ENCODE measurements around the gene SLC25A21. TPM values are rescaled to one million over a fixed set of nuclear protein-coding genes. Genes with fewer than 3 reads are reported as not detected.

SLC25A21 gene
- total RNA-seq, 2 experiments from 2014 or later = not detected

- Mint-ChIP-seq H3K4me1 (ENCODE audit: low read depth) (no peaks in the 10 kb centered on the region), H3K9me3 (peaks cover 8% of the 10 kb centered on the region), H3K27me3 (ENCODE audit: low read depth) (no peaks in the 10 kb centered on the region), H3K4me3 (no peak overlapping the region), H3K36me3 (ENCODE audit: low read depth) (no peaks in the 10 kb centered on the region), H3K27ac (no peak overlapping the region)
- intact Hi-C loops (cut with micrococcal nuclease) = no loop called here
- no peak for DNase-seq
- CTCF ChIA-PET = no interaction called here
Observed at GRCh38 chr14:36755756-36756155, 416.6 kb downstream of the SLC25A21 start.

- Mint-ChIP-seq H3K4me1 (ENCODE audit: low read depth) (no peaks in the 10 kb centered on the region), H3K9me3 (peaks cover 9% of the 10 kb centered on the region), H3K27ac (no peak overlapping the region), H3K4me3 (no peak overlapping the region), H3K27me3 (ENCODE audit: low read depth) (peaks cover 8% of the 10 kb centered on the region), H3K36me3 (ENCODE audit: low read depth) (no peaks in the 10 kb centered on the region)
- intact Hi-C loops (cut with micrococcal nuclease) = no loop called here
- CTCF ChIA-PET = no interaction called here
- DNase-seq = no peak
Observed at GRCh38 chr14:36751920-36752319, 420.5 kb downstream of the SLC25A21 start.

- Mint-ChIP-seq H3K27me3 (ENCODE audit: low read depth) (peaks cover 8% of the 10 kb centered on the region), H3K27ac (no peak overlapping the region), H3K9me3 (peaks cover 9% of the 10 kb centered on the region), H3K4me1 (ENCODE audit: low read depth) (no peaks in the 10 kb centered on the region), H3K36me3 (ENCODE audit: low read depth) (no peaks in the 10 kb centered on the region), H3K4me3 (no peak overlapping the region)
- DNase-seq = no peak
- intact Hi-C loops (cut with micrococcal nuclease) = no loop called here
- CTCF ChIA-PET = no interaction called here
Observed at GRCh38 chr14:36751106-36751505, 421.3 kb downstream of the SLC25A21 start.

- Mint-ChIP-seq H3K27me3 (ENCODE audit: low read depth) (peaks cover 8% of the 10 kb centered on the region), H3K4me1 (ENCODE audit: low read depth) (no peaks in the 10 kb centered on the region), H3K9me3 (peaks cover 12% of the 10 kb centered on the region), H3K36me3 (ENCODE audit: low read depth) (no peaks in the 10 kb centered on the region), H3K27ac (no peak overlapping the region), H3K4me3 (no peak overlapping the region)
- intact Hi-C loops (cut with micrococcal nuclease) = no loop called here
- DNase-seq = no peak
- CTCF ChIA-PET = no interaction called here
Observed at GRCh38 chr14:36750244-36750643, 422.2 kb downstream of the SLC25A21 start.

GRCh38 chr14:36748610-36749213 is 423.7 kb downstream of the SLC25A21 start:
- intact Hi-C loops (cut with micrococcal nuclease) = loop anchor here (5.0 kb wide), 1 partner anchor 86 kb away; the partner anchor contains the start of gene PAX9
- Mint-ChIP-seq H3K4me1 (ENCODE audit: low read depth) (no peaks in the 10 kb centered on the region), H3K27ac (no peak overlapping the region), H3K9me3 (peaks cover 9% of the 10 kb centered on the region), H3K27me3 (ENCODE audit: low read depth) (peaks cover 8% of the 10 kb centered on the region), H3K4me3 (no peak overlapping the region), H3K36me3 (ENCODE audit: low read depth) (no peaks in the 10 kb centered on the region)
- DNase-seq = no peak
- CTCF ChIA-PET = interaction anchor here (0.6 to 1.7 kb wide), 3 partner anchors 11 to 99 kb away, joined by 3 to 7 read pairs (median 3); no protein-coding TSS in a partner anchor

- Mint-ChIP-seq H3K4me3 (no peak overlapping the region), H3K27ac (no peak overlapping the region), H3K4me1 (ENCODE audit: low read depth) (no peaks in the 10 kb centered on the region), H3K27me3 (ENCODE audit: low read depth) (peaks cover 8% of the 10 kb centered on the region), H3K36me3 (ENCODE audit: low read depth) (no peaks in the 10 kb centered on the region), H3K9me3 (peaks cover 4% of the 10 kb centered on the region)
- CTCF ChIA-PET = interaction anchor here (0.9 to 1.7 kb wide), 4 partner anchors 9 to 98 kb away, joined by 3 to 7 read pairs (median 4); no protein-coding TSS in a partner anchor
- intact Hi-C loops (cut with micrococcal nuclease) = loop anchor here (5.0 kb wide), 1 partner anchor 85 kb away; the partner anchor contains the start of gene PAX9
- DNase-seq = no peak
Observed at GRCh38 chr14:36747411-36748184, 424.8 kb downstream of the SLC25A21 start.

GRCh38 chr14:36746872-36747271 is 425.5 kb downstream of the SLC25A21 start:
- no peak overlapping the region for H3K4me3 Mint-ChIP-seq
- peaks cover 4% of the 10 kb centered on the region for H3K9me3 Mint-ChIP-seq
- H3K27me3 Mint-ChIP-seq (ENCODE audit: low read depth) = peaks cover 8% of the 10 kb centered on the region
- no peaks in the 10 kb centered on the region for H3K36me3 Mint-ChIP-seq (ENCODE audit: low read depth)
- CTCF ChIA-PET = interaction anchor here (1.7 kb wide), 1 partner anchor 9 kb away, joined by 7 read pairs; no protein-coding TSS in a partner anchor
- H3K4me1 Mint-ChIP-seq (ENCODE audit: low read depth) = no peaks in the 10 kb centered on the region
- H3K27ac Mint-ChIP-seq = no peak overlapping the region
- no peak for DNase-seq
- intact Hi-C loops (cut with micrococcal nuclease) = loop anchor here (5.0 kb wide), 1 partner anchor 85 kb away; the partner anchor contains the start of gene PAX9

GRCh38 chr14:36741858-36742257 is 430.5 kb downstream of the SLC25A21 start:
- H3K36me3 Mint-ChIP-seq (ENCODE audit: low read depth) = no peaks in the 10 kb centered on the region
- no peak overlapping the region for H3K27ac Mint-ChIP-seq
- H3K4me1 Mint-ChIP-seq (ENCODE audit: low read depth) = no peaks in the 10 kb centered on the region
- H3K27me3 Mint-ChIP-seq (ENCODE audit: low read depth) = no peaks in the 10 kb centered on the region
- H3K9me3 Mint-ChIP-seq = peaks cover 3% of the 10 kb centered on the region
- CTCF ChIA-PET = no interaction called here
- intact Hi-C loops (cut with micrococcal nuclease) = no loop called here
- H3K4me3 Mint-ChIP-seq = no peak overlapping the region
- no peak for DNase-seq

GRCh38 chr14:36738269-36738668 is 434.1 kb downstream of the SLC25A21 start:
- no peak for DNase-seq
- Mint-ChIP-seq H3K4me3 (no peak overlapping the region), H3K4me1 (ENCODE audit: low read depth) (no peaks in the 10 kb centered on the region), H3K27ac (no peak overlapping the region), H3K36me3 (ENCODE audit: low read depth) (no peaks in the 10 kb centered on the region), H3K27me3 (ENCODE audit: low read depth) (peaks cover 4% of the 10 kb centered on the region), H3K9me3 (no peaks in the 10 kb centered on the region)
- CTCF ChIA-PET = interaction anchor here (0.6 to 1.7 kb wide), 2 partner anchors 9 to 108 kb away, joined by 6 to 7 read pairs; no protein-coding TSS in a partner anchor
- intact Hi-C loops (cut with micrococcal nuclease) = no loop called here

- H3K4me3 Mint-ChIP-seq = no peak overlapping the region
- no peaks in the 10 kb centered on the region for H3K36me3 Mint-ChIP-seq (ENCODE audit: low read depth)
- CTCF ChIA-PET = no interaction called here
- H3K27ac Mint-ChIP-seq = no peak overlapping the region
- H3K27me3 Mint-ChIP-seq (ENCODE audit: low read depth) = no peaks in the 10 kb centered on the region
- DNase-seq = no peak
- H3K4me1 Mint-ChIP-seq (ENCODE audit: low read depth) = no peaks in the 10 kb centered on the region
- H3K9me3 Mint-ChIP-seq = peaks cover 2% of the 10 kb centered on the region
- intact Hi-C loops (cut with micrococcal nuclease) = no loop called here
Observed at GRCh38 chr14:36726128-36726527, 446.3 kb downstream of the SLC25A21 start.

- no peak for DNase-seq
- no peaks in the 10 kb centered on the region for H3K27me3 Mint-ChIP-seq (ENCODE audit: low read depth)
- peaks cover 2% of the 10 kb centered on the region for H3K9me3 Mint-ChIP-seq
- CTCF ChIA-PET = interaction anchor here (0.9 kb wide), 1 partner anchor 23 kb away, joined by 3 read pairs; no protein-coding TSS in a partner anchor
- no peak overlapping the region for H3K4me3 Mint-ChIP-seq
- intact Hi-C loops (cut with micrococcal nuclease) = no loop called here
- no peaks in the 10 kb centered on the region for H3K36me3 Mint-ChIP-seq (ENCODE audit: low read depth)
- no peak overlapping the region for H3K27ac Mint-ChIP-seq
- H3K4me1 Mint-ChIP-seq (ENCODE audit: low read depth) = no peaks in the 10 kb centered on the region
Observed at GRCh38 chr14:36724162-36724561, 448.2 kb downstream of the SLC25A21 start.

GRCh38 chr14:36723530-36723929 is 448.9 kb downstream of the SLC25A21 start:
- Mint-ChIP-seq H3K4me3 (no peak overlapping the region), H3K27ac (no peak overlapping the region), H3K36me3 (ENCODE audit: low read depth) (no peaks in the 10 kb centered on the region), H3K27me3 (ENCODE audit: low read depth) (no peaks in the 10 kb centered on the region), H3K4me1 (ENCODE audit: low read depth) (no peaks in the 10 kb centered on the region), H3K9me3 (peaks cover 2% of the 10 kb centered on the region)
- no peak for DNase-seq
- CTCF ChIA-PET = no interaction called here
- intact Hi-C loops (cut with micrococcal nuclease) = no loop called here
